DOHH2 (cell line): ENCODE measurements around the gene PPP1R27.

Source experiments
- H3F3A ChIP-seq: fragments of 200-600 bp; sonication (generic), shearing (Covaris generic); 2 replicates; pipeline ENCODE4 v1.6.0; 2016; ENCODE audit warnings: antibody characterized with exemption, mild to moderate bottlenecking; ENCODE audit not compliant: control insufficient read depth, insufficient read depth
- H3K27ac ChIP-seq: fragments of 200-600 bp; sonication (generic); 2 replicates; pipeline ENCODE4 v1.5.1; 2014; ENCODE audit warnings: low read depth, mild to moderate bottlenecking, low read length, moderate library complexity
- H3K27me3 ChIP-seq: fragments of 200-600 bp; sonication (generic); 2 replicates; pipeline ENCODE4 v1.6.1; 2014; ENCODE audit warnings: mild to moderate bottlenecking, low read length, mixed read lengths; ENCODE audit not compliant: control insufficient read depth
- H3K36me3 ChIP-seq: fragments of 200-600 bp; sonication (generic); 2 replicates; pipeline ENCODE4 v1.6.1; 2014; ENCODE audit warnings: mild to moderate bottlenecking, low read length, moderate library complexity, mixed read lengths; ENCODE audit not compliant: control insufficient read depth
- H3K4me1 ChIP-seq: fragments of 200-600 bp; sonication (generic); 2 replicates; pipeline ENCODE4 v1.6.1; 2014; ENCODE audit warnings: mild to moderate bottlenecking, low read length, mixed read lengths; ENCODE audit not compliant: control insufficient read depth
- H3K4me2 ChIP-seq: fragments of 200-600 bp; sonication (generic); 2 replicates; pipeline ENCODE4 v1.6.0; 2014; ENCODE audit warnings: mild to moderate bottlenecking, low read length, moderate library complexity
- H3K4me3 ChIP-seq: fragments of 200-600 bp; sonication (generic); 2 replicates; pipeline ENCODE4 v1.5.1; 2014; ENCODE audit warnings: mild to moderate bottlenecking, low read length, mixed read lengths
- H3K79me2 ChIP-seq: fragments of 200-600 bp; sonication (generic); 2 replicates; pipeline ENCODE4 v1.6.1; 2014; ENCODE audit warnings: mild to moderate bottlenecking, low read length, mixed read lengths; ENCODE audit not compliant: control insufficient read depth
- H3K9me2 ChIP-seq: fragments of 200-600 bp; sonication (generic); replicated peaks from 2 replicates; pipeline ENCODE4 v1.6.1; 2014; ENCODE audit warnings: mild to moderate bottlenecking, low read length, mixed read lengths; ENCODE audit not compliant: control insufficient read depth
- H3K9me3 ChIP-seq: fragments of 200-600 bp; sonication (generic); 2 replicates; pipeline ENCODE4 v1.6.1; 2014; ENCODE audit warnings: antibody characterized with exemption, low read length, mixed read lengths; ENCODE audit not compliant: control insufficient read depth, insufficient read depth
- H4K20me1 ChIP-seq: fragments of 200-600 bp; sonication (generic); 2 replicates; pipeline ENCODE4 v1.6.0; 2014; ENCODE audit warnings: low read depth, mild to moderate bottlenecking, antibody characterized with exemption, low read length, moderate library complexity; ENCODE audit not compliant: control insufficient read depth, insufficient read depth
- CTCF ChIP-seq: fragments of 200-600 bp; sonication (generic); IDR thresholded peaks from one replicate; pipeline ENCODE4 v1.5.1; 2014; ENCODE audit warnings: antibody characterized with exemption, mild to moderate bottlenecking, low read depth, low read length; ENCODE audit not compliant: poor library complexity, severe bottlenecking
- EZH2phosphoT487 ChIP-seq: fragments of 200-600 bp; sonication (generic); IDR thresholded peaks from 2 replicates; pipeline ENCODE4 v1.6.1; 2017; ENCODE audit warnings: borderline replicate concordance, mild to moderate bottlenecking, antibody characterized with exemption, low read length, moderate library complexity, mixed read lengths

PPP1R27 gene

GRCh38 chr17:81802856-81803643 is 31.8 kb downstream of the PPP1R27 start:
- H3K4me3 ChIP-seq: no peak overlapping the region
- H3K9me2 ChIP-seq: no peaks in the 10 kb centered on the region
- H3F3A ChIP-seq: no peaks in the 10 kb centered on the region
- no peak overlapping the region for H3K4me2 ChIP-seq
- no peaks in the 10 kb centered on the region for H3K4me1 ChIP-seq
- TF ChIP-seq CTCF (no peak), EZH2phosphoT487 (no peak)
- H3K9me3 ChIP-seq: no peaks in the 10 kb centered on the region
- H3K79me2 ChIP-seq: no peaks in the 10 kb centered on the region
- no peak overlapping the region for H3K27ac ChIP-seq
- H3K36me3 ChIP-seq: no peaks in the 10 kb centered on the region
- H4K20me1 ChIP-seq: no peaks in the 10 kb centered on the region
- peaks cover 12% of the 10 kb centered on the region for H3K27me3 ChIP-seq

DNA sequence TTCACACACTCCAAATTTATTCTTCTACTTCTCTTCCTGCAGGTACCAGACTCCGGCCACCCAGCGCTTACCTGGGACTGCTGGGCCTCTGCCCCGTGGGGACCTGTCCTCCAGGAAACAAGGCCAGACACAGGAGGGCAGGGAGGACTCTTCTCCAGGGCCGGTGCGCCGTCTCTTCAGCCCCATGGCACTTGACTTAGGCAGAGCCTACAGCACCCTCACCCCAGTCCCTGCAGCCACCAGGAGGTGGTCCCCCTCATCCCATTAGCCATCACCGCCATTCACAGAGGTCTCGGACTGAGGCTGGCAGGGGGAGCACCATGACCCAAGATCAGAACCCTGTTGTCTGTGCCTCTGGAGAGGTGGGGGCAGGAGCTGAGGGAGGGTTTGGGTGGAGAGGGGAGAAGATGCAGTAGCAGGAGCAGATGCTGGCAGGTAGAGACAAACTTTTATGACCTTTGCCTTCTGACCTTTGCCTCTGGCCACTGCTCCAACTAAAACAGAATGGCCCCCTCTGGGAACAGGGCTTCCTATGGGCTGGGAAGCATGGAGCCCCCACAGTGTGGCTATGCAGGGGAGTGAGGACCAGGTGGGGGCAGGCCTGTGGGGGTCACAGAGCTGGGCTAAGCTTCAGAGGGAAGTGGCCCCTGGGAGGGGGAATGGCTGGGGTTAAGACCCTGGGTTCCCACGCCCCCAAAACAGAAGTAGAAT is 32.6 kb downstream of the PPP1R27 start:
- H3F3A ChIP-seq: no peaks in the 10 kb centered on the region
- no peaks in the 10 kb centered on the region for H3K9me2 ChIP-seq
- no peaks in the 10 kb centered on the region for H3K36me3 ChIP-seq
- H3K4me2 ChIP-seq: no peak overlapping the region
- no peaks in the 10 kb centered on the region for H3K79me2 ChIP-seq
- no peaks in the 10 kb centered on the region for H3K4me1 ChIP-seq
- no peaks in the 10 kb centered on the region for H3K9me3 ChIP-seq
- H4K20me1 ChIP-seq: no peaks in the 10 kb centered on the region
- 0 out of 2 replicates have a peak, but pooled peaks cover 4% of the 10 kb centered on the region for H3K27me3 ChIP-seq
- TF ChIP-seq CTCF (no peak), EZH2phosphoT487 (no peak)
- H3K27ac ChIP-seq: no peak overlapping the region
- no peak overlapping the region for H3K4me3 ChIP-seq

- Histone ChIP-seq H3K79me2 (no peaks in the 10 kb centered on the region), H3K4me1 (no peaks in the 10 kb centered on the region), H3K9me3 (no peaks in the 10 kb centered on the region), H3K4me3 (no peak overlapping the region), H3K9me2 (no peaks in the 10 kb centered on the region), H3K27me3 (0 out of 2 replicates have a peak, but pooled peaks cover 1% of the 10 kb centered on the region), H4K20me1 (no peaks in the 10 kb centered on the region), H3K4me2 (no peak overlapping the region), H3K27ac (no peak overlapping the region), H3F3A (no peaks in the 10 kb centered on the region), H3K36me3 (no peaks in the 10 kb centered on the region)
- TF ChIP-seq CTCF: no peak
- no peak for TF ChIP-seq EZH2phosphoT487
These were observed 33.5 kb downstream of the PPP1R27 start for GRCh38 chr17:81801327-81801726.
